ENCODE results near the gene FPR3.
"Not testable (repeated sequence)": the region's sequence is repeated elsewhere in the genome, so short reads cannot be mapped to it uniquely, and the experiment has no call there.

FPR3 gene

DNA sequence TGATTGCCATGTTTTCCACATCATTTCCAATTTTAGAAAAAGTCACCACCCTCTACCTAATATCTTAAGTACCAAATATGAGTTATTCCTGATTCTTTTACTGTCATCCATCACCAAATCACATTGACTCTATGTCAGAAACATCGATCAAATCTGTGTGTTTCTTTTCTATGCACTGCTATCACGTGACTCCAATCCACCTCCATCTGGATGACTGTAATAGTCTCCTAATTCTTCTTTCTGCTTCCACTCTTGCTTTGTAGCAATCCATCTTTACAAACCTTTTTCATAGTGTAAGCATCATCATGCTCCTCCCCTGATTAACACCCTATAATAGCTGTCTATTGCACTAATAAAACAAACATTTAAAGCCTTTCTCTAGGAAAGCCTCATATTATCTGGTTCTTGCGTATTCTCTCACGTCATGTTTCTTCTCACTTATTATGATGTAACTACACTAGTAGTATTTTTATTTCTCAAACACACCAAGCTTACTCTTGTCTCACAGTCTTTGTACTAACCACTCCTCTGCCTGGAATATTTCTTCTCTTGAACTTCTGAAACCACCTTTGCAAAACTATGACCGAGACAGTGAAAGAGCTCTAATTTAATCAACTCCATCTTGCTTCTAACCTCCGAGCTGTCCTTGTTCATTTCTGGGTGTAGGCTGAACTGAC lies 10.7 kb upstream of the FPR3 start:
- DNase-seq (ENCODE audit: low read depth in 2 of 2), result no peak

DNA sequence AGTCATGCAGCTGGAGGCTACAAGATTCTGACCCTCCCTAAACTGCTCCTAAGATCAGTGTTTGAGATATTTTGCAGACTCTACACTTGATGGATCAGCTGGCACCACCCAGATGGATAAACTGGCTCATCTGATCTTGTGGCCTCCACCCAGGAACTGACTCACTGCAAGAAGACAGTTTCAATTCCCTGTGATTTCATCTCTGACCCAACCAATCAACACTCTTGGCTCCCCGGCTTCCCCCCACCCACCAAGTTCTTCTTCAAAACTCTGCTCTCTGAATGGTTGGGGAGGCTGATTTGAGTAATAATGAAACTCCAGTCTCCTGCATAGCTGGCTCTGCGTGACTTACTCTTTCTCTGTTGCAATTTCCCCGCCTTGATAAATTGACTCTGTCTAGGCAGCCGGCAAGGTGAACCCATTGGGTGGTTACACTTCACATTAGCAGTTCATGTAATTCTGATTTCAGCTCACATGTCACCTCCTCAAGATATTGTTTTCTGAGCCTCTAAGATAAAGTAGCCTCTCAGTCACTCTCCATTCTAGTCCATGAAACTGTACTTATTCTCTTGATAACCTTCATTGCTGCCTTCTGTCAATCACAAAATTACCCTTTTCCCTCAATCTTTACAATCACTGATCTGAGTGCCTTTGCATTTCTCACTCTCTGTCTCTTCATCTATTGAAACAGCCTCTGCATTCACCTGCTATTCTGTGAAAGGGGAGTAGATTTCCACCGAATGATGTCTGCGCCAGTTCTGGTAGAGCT lies 9.9 kb upstream of the FPR3 start:
- no peak for DNase-seq (ENCODE audit: low read depth in 2 of 2)

DNA sequence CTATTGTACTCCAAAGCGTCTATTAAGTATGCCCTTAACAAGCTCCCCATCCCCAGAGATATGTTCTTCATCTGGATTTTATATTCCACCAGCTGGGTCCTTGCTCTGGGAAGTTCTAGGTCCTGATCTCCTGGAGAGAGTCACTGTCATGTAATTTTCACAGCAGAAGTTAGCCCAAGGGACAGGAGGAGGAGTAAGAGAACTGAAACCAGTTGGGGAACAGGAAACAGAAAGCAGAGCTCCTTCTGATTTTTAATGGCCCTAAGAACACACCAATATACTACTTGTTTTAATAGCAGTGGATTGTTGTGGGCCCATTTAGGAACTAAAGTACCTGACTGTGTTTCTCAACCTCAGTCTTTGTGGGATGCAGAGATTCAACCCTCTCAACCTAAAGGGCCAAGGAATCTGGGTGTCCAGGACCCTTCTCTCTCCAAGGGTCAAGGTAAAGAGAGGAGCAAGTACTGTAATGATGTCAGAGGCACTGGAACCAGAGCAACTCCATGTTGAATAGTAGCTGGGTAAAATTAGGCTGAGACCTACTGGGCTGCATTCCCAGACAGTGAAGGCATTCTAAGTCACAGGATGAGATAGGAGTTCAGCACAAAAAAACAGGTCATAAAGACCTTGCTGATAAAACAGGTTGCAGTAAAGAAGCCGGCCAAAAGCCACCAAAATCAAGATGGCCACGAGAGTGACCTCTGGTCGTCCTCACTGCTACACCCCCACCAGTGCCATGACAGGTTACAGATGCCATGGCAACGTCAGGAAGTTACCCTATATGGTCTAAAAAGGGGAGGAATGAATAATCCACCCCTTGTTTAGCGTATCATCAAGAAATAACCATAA lies 8.1 kb upstream of the FPR3 start:
- DNase-seq (ENCODE audit: low read depth in 2 of 2), result no peak

DNA sequence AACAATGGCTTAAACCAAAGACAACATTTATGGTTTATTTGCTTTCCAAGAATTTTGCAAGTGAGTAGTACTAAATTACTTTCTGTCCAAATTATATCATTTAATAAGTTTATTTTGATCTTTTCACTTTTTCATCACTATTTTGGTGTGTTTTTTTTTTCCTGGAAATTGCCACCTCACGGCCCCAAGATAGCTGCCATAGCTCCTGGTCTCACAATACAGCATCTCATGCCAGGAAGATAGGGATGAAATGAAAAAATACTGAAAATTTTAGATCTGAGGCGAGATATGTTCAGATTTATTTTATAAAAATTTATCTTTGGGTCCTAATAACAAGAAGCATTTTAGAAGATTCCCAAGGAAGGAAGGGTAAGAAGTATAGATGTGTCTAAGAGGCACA lies 6.9 kb upstream of the FPR3 start:
- DNase-seq (ENCODE audit: low read depth in 2 of 2), result no peak

DNA sequence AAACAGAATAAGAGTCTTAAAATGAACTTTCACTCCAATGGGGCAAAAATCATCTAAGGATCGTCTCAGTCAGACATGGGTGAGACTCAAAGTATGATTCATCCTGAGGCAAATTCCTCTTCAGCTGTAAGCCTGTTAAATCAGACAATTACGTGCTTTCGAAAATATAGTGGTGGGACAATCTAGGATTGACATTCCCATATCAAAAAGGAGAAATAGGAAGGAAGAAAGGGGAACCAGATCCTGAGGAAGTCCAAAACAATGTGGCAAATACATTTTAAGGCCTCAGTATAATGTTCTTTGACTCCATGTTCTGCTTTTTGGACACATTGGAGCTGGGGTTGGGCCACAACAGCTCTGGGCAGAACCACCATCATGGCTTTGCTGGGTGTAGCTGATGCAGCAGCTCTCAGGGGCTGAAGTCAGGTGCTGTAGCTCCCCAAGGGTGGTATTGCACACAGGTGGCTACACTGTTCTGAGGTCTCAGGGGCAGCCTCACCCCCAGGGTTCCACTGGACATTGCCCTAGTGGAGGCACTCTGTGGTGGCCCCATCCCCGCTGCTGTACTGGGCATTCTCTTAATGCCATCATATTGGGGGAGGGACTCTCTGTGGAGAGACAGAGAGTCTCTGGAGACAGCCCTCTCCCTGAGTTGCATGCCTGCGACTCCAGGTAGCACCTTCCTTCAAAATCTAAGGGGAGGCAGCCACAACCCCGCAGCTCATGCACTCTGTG lies 5.7 kb upstream of the FPR3 start:
- no peak for DNase-seq (ENCODE audit: low read depth in 2 of 2)

DNA sequence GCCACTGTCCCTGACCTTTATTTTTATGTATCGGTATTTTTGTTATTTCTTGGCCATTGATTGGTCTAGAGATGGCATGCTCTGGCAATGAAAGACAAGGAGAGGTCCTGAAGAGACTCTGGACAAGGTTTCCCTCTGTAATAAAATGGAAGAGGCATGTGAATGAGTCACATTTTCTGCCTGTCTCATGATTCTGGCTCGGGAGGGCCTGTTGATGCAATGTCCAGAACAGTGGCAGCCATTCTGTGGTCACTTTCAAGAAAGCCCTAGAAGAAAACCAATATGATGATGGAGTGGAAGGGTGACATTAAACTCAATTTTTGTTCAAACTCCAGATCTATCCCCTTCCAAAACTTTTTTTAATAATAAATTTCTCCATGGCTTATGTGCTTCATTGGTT lies 2.0 kb upstream of the FPR3 start:
- DNase-seq (ENCODE audit: low read depth in 2 of 2), result no peak

DNA sequence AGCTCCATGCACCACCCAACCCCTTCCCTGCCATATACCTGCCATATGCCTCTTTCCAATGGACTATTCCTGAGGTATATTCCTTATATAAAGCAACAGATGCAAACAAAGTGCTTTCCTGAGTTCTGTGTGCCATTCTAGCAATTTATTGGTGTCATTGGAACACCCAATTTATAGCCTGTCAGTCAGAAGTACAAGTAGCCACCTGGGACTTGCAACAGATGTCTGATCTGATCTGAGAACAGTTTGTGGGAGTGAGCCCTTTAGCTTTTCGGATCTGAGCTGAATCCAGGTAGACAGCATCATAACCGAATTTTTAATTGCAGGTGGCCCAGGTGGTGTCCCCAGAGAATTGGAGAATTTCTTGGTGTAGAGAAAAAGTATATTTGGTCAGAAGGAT lies 963 bp upstream of the FPR3 start:
- no peak for DNase-seq (ENCODE audit: low read depth in 2 of 2)

DNA sequence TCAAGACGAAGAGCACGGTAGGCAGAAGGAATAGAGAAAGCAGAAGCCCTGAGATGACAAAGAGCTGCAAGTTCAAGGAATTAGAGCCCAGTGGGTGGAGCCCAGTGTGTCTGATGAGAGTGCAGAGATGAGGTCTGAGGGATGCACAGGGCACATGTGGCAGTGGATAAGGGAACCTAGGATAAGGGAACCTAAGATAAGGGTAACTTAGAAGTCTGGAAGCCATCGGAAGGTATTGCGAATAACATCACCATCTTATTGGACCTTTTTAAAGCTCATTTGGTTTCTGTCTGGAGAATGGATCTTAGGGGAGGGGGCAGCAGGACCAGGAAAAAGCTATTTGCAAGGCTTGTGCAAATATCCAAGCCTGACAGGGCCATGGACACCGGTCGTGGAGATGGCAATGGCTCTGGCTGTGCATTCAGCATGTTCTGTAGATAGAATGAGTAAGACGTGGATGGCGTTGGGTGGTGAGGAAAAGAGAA lies 1.3 kb downstream of the FPR3 start:
- DNase-seq (ENCODE audit: low read depth in 2 of 2), result no peak

DNA sequence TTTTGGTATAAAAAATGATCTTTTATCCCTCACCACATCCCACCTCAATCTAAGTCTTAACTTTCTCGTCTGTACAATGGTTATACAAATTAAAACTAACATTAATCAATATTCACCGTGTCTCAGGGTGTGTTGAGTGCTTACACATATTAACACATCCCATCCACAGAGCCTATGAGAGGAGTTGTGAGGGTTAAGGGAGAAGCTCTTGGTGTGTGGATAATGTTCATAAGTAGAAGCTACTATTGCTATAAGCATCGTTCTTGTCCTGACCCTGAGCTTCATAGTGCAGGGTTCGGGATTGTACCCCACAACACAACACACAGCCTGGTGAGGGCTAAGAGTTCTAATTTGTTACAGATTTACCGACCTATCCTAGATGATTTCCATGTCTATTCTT lies 2.5 kb downstream of the FPR3 start:
- DNase-seq (ENCODE audit: low read depth in 2 of 2), result no peak

DNA sequence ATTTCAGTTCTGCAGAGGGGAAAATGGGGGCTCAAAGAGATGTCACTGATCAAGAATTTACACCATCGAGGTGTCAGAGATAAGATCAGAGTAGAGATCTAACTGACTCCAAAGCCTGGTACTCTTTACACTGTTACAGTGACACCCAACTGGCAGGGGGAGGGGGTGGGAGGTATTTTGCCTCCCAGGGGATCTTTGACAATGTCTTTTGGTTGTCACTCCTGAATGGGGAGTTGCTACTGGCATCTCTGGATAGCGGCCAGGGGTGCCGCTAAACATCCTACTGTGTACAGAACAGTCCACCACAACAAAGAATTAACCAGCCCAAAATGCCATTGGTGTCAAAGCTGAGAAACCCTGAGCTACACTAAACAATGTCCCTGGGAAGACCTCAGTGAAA lies 3.1 kb downstream of the FPR3 start:
- no peak for DNase-seq (ENCODE audit: low read depth in 2 of 2)

DNA sequence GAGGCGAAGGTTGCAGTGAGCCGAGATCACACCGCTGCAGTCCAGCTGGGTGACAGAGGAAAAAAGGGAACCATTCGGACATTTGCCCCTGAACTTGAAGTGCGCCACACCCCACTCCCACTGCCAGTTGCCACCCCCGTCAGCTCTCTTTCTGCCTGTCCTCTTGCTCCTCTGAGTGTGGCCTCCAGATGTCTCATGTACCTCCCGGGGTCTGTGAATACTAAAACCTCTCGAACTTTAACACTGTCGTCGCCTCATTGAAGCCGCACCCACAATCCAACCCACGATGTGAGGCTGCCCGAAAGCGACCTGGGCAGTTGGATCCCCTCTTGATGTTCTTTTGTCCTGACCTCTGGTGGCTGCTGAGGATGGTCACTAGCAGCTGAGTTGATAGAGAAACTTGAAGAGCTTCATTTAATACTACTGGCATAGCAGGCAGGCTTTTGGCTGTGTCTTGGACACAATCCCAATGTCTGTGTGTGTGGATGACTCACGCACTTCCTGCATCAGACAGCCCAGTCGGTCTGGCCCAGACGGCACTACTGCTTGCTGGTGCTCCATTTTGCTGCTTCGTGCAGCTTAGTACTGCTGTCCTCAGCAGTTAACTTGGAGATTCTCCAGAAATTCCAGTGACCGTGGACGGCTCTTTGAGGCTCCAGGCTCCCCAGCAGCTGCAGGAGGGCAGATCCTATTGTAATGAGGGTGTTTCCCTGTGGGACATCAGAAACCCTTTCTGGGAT lies 4.2 kb downstream of the FPR3 start:
- DNase-seq (ENCODE audit: low read depth in 2 of 2), result no peak

DNA sequence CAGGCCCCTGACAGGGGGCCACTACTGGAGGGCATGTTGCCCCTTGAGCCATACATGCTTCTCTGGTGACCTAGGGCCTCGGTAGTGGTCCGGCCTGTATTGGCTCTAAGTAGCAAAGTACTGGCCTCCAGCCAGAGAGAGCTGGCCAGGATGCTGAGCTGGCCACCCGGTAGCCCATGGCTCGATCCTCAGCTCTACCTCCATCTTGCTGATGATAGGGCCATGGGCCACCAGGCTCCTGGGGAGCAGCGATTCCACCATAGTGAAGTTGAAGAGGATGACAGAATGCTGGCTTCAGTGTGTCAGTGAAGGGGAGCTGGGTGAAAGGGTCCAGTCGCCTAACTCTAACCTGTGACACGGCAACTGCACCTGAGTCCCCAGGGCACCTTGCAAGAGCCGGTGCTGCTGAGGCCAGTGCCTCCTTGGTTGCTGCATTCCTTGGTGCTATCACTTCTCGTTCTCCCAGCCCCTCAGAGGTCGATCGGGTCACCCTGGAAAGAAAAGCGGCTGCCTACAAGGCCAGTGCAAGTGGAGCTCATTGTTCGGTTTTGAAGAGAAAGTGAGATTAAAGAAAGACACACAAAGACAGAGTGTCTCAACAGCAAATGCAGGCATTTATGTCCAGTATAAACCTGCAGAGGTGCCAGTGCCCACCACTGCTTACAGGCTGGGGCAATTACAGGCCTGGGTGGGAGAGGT lies 5.0 kb downstream of the FPR3 start:
- no peak for DNase-seq (ENCODE audit: low read depth in 2 of 2)

DNA sequence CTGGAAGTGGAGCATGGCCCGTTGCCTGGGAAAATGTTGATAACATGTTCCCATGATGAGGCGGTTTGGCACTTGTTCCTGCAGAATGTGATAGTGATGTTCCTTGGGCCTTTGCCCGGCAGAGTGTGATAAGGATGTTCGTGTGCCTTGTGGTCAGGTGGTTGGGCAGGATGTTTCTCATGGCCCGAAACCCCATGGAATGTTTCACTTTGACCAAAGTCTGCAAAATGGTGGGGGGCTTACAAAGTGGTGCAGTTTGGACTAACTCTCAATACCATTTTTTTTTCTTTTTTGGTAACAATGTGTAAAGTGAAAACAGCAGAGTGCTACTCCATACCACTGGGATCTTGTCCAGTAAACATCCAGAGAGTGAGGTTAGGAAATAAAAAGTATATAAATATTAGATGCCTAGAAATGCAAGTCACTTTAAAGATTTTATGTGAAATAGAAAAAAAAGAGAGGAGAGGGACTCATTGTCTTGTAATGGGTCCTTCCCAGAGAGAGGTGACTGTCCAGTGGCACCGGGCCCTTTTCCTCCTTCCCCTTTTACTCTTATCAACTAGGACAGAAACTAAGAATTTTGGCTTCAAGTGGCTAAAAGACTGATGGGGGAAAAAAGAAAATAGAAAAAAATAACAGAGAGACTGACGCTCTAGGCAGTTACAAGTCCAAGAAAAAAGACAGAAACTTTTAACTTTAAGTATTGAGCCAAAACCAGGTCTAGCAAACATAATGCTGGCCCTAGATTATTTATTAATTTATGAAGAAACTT lies 5.7 kb downstream of the FPR3 start:
- no peak for DNase-seq (ENCODE audit: low read depth in 2 of 2)

DNA sequence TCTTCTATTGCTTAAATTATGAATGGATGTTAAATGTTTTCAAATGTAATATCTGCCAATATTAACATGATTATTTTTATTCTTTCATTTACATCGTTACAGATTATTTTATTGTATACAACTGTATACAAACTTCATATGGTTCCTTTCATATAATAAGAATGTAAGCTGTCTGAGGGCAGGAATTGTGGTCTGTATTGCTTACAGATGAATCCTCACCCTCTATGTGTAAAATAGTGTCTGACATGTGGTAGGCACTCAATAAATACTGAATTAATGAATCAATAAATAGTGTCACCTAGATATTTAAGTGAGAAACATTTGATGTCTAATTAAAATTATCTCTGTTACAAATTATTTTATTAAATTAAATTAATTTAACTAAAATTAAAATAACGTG lies 7.8 kb downstream of the FPR3 start:
- no peak for DNase-seq (ENCODE audit: low read depth in 2 of 2)

DNA sequence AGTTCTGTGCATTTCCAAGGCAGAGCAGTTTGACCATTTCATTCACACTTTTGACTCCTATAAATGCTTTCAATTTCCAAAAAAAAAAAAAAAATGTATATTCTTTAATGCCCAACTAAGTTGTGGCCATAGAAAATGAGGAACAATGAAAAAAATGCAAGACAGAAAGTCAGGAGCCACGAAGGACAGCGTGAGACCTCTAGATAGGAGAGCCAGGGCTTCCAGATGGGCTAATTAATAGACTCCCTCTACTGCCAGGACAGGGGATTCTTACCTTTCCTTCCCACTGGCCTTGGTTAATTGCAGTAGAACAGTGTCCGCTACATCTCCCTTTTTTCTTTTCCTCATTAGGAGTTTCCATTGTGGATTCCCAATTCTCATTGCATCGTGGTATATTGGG lies 8.6 kb downstream of the FPR3 start:
- DNase-seq (ENCODE audit: low read depth in 2 of 2), result no peak

DNA sequence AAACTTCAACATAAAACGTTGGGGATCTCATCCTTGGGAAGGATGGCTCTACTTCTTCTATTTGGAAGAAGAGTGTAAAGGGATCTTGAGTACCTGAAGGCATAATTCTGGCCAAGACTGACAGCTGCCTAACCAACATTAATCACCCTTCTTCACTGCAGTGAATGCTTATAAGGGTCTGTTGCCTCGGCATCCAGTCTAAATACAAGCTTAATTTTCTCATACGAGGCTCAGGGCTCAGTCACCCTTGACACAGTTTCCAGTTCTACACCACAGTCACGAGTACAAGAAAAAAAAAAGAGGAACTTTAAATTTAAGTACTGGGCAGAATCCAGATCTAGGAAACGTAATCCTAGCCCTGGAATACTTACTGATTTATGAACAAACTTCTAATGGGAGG lies 9.0 kb downstream of the FPR3 start:
- DNase-seq (ENCODE audit: low read depth in 2 of 2), result no peak

DNA sequence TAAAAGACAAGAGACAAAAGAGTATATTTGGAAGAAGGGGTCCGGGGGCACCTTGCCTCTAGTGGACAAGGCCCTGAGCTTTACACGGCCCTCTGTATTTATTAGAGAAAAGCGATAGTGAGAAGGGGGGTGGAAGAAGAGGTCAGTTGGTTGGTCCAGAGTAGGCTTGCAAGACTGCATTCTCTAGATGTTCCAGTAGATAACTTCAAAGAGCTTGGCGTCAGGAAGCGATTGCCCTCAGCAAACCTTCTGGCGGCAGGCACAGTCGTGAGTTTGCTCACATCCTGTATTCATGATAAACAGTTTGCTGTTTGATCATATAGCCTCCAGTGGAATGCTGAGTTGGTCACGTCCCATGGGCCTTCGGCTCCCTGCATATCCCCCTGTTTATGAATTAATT lies 9.8 kb downstream of the FPR3 start:
- DNase-seq (ENCODE audit: low read depth in 2 of 2), result not testable (repeated sequence)

DNA sequence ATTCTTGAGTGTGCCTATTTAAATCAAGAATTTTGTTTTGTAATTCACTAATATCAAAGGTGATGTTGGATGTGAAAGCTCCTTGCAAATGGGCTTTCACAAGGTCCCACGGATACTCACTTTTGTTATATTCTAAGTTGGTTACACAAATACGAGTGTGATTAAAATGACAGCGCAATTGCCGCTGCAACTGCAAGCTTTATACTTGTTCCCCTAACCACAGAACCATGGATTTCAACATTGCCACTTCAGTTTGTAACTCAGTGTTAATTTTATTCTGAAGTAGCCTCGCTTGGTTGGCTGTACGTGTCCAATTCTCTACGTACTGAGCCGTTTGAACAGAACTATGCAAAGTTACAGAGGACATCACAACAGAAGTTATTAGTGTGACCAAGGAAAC lies 10.4 kb downstream of the FPR3 start:
- DNase-seq (ENCODE audit: low read depth in 2 of 2), result not testable (repeated sequence)

DNA sequence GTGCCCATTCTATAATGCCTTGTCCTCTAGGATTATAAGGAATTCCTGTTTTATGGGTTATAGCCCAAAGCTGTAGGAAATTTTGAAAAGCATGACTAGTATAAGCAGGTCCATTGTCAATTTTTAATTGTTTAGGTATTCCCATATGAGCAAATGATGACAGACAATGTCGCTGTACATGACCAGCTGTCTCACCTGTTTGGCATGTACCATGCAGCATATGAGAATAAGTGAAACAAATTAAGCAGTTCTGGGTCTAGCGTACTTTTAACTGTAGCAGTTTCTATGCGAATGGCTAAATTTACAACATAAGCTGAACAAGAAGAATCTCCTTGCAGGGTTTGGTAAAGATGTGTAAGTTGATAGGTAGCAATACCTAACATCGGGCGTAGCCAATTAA lies 11.6 kb downstream of the FPR3 start:
- DNase-seq (ENCODE audit: low read depth in 2 of 2), result not testable (repeated sequence)
